HepG2 (cell line): Measurements from ENCODE around the gene THOC6. TPM values are rescaled to one million over a fixed set of nuclear protein-coding genes. Genes with fewer than 3 reads are reported as not detected.

Source experiments
- ATF6 ChIP-seq: sonication (generic); formaldehyde crosslinking; conservative IDR thresholded peaks from 2 replicates; pipeline ENCODE4 v1.4.0; 2020; ENCODE audit warnings: missing genetic modification reagents
- GZF1 ChIP-seq: sonication (generic); formaldehyde crosslinking; IDR thresholded peaks from 2 replicates; pipeline ENCODE4 v1.5.1; 2020; ENCODE audit warnings: mild to moderate bottlenecking, missing genetic modification reagents
- HMG20A ChIP-seq: IDR thresholded peaks from 2 replicates; pipeline ENCODE4 v1.6.1; 2016; ENCODE audit warnings: borderline replicate concordance
- IRX3 ChIP-seq: sonication (generic); formaldehyde crosslinking; IDR thresholded peaks from 2 replicates; pipeline ENCODE4 v1.8.1; 2023; ENCODE audit warnings: mild to moderate bottlenecking, low read depth, missing genetic modification reagents, borderline replicate concordance
- KDM5B ChIP-seq: sonication (generic); formaldehyde crosslinking; IDR thresholded peaks from 2 replicates; pipeline ENCODE4 v1.4.0; 2020; ENCODE audit warnings: missing genetic modification reagents, mild to moderate bottlenecking, borderline replicate concordance
- PAX8 ChIP-seq: sonication (generic); formaldehyde crosslinking; IDR thresholded peaks from 2 replicates; pipeline ENCODE4 v1.8.0; 2022; ENCODE audit warnings: mild to moderate bottlenecking, missing genetic modification reagents, borderline replicate concordance
- REL ChIP-seq: sonication (generic); formaldehyde crosslinking; conservative IDR thresholded peaks from 2 replicates; pipeline ENCODE4 v1.8.0; 2022; ENCODE audit warnings: mild to moderate bottlenecking, missing genetic modification reagents, moderate library complexity
- SAP130 ChIP-seq: IDR thresholded peaks from 2 replicates; pipeline ENCODE4 v1.6.1; 2016; ENCODE audit warnings: low read depth
- SOX5 ChIP-seq: IDR thresholded peaks from 2 replicates; pipeline ENCODE4 v1.6.1; 2016; ENCODE audit warnings: borderline replicate concordance
- SP1 ChIP-seq, 2 experiments: fragments of 450-650 bp in 1 of 2; sonication (generic) in 1 of 2; formaldehyde crosslinking in 1 of 2; IDR thresholded peaks; 2 replicates each; pipeline versions ENCODE4 v1.4.0 to v1.6.1; 2016 to 2020; ENCODE audit warnings: missing genetic modification reagents in 1 of 2
- U2AF1 ChIP-seq: fragments of 200-400 bp; formaldehyde crosslinking; optimal IDR thresholded peaks from 2 replicates; pipeline ENCODE3; 2017; ENCODE audit warnings: mild to moderate bottlenecking, low read depth, low read length
- ZNF383 ChIP-seq: sonication (generic); formaldehyde crosslinking; IDR thresholded peaks from 2 replicates; pipeline ENCODE4 v1.4.0; 2020; ENCODE audit warnings: missing genetic modification reagents, mild to moderate bottlenecking, borderline replicate concordance
- ZNF460 ChIP-seq: sonication (generic); formaldehyde crosslinking; IDR thresholded peaks from 2 replicates; pipeline ENCODE4 v1.5.1; 2020; ENCODE audit warnings: missing genetic modification reagents, mild to moderate bottlenecking, borderline replicate concordance
- ZNF558 ChIP-seq: sonication (generic); formaldehyde crosslinking; IDR thresholded peaks from 2 replicates; pipeline ENCODE4 v1.9.0; 2022; ENCODE audit warnings: mild to moderate bottlenecking, missing genetic modification reagents, borderline replicate concordance
- ZNF569 ChIP-seq: sonication (generic); formaldehyde crosslinking; IDR thresholded peaks from 2 replicates; pipeline ENCODE4 v1.5.0; 2020; ENCODE audit warnings: mild to moderate bottlenecking, missing genetic modification reagents, moderate library complexity, borderline replicate concordance
- ZNF619 ChIP-seq: sonication (generic); formaldehyde crosslinking; IDR thresholded peaks from 2 replicates; pipeline ENCODE4 v1.4.0; 2020; ENCODE audit warnings: mild to moderate bottlenecking, missing genetic modification reagents
- ZNF672 ChIP-seq: sonication (generic); formaldehyde crosslinking; IDR thresholded peaks from 2 replicates; pipeline ENCODE4 v1.8.1; 2022; ENCODE audit warnings: missing genetic modification reagents
- ZNF747 ChIP-seq: sonication (generic); formaldehyde crosslinking; IDR thresholded peaks from 2 replicates; pipeline ENCODE4 v1.8.1; 2023; ENCODE audit warnings: missing genetic modification reagents, mild to moderate bottlenecking, borderline replicate concordance
- polyA plus RNA-seq, 8 experiments: library from polyadenylated mRNA; depleted of rRNA in 3 of 8; stranded (reverse) in 7 of 8; unstranded in 1 of 8; fragments of >200 nt; fragmentation: Illumina TruSeq in 4 of 8; extraction: Trizol in 4 of 8; gene quantifications; 2 replicates each; pipeline versions ENCODE4 v1.2.1 to v1.2.3, GENCODE V29; 2011 to 2016; ENCODE audit warnings: low read depth in 4 of 8, missing spikeins in 1 of 8, mixed read lengths in 1 of 8; ENCODE audit not compliant: insufficient read depth in 1 of 8
- total RNA-seq, 5 experiments: library from RNA; depleted of rRNA; stranded (reverse); fragments of >200 nt; fragmentation: Illumina TruSeq; extraction: Trizol; gene quantifications; 2 replicates each; pipeline ENCODE4 v1.2.3, GENCODE V29; 2016; ENCODE audit warnings: low read depth in 1 of 5
- TF ChIP-seq, protein P1 (sequence below): sonication (generic); formaldehyde crosslinking; IDR thresholded peaks from 2 replicates; pipeline ENCODE4 v1.8.0; 2022; ENCODE audit warnings: mild to moderate bottlenecking, missing genetic modification reagents, borderline replicate concordance
- TF ChIP-seq, protein P2 (sequence below): sonication (generic); formaldehyde crosslinking; IDR thresholded peaks from 2 replicates; pipeline ENCODE4 v1.8.1; 2023; ENCODE audit warnings: mild to moderate bottlenecking, missing genetic modification reagents

The THOC6 gene
- total and polyA plus RNA-seq, 2 of the 13 experiments (the other 11 are each of a cell fraction or from before 2014, with no cell fraction given): 32.1 to 37.0 TPM

DNA sequence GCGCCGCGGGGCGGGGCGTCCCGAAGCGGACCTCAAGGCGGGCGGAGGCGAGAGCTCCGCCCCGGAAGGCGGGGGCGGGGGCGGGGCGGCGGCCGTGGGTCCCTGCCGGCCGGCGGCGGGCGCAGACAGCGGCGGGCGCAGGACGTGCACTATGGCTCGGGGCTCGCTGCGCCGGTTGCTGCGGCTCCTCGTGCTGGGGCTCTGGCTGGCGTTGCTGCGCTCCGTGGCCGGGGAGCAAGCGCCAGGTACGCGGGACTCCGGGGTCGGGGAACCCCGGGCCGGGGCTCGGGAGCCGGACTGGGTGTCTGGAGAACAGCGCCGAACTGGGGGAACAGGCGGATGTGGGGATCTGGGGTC lies 3.6 kb upstream of the THOC6 start, which contains the start of gene TNFRSF12A (continued):
- TF ChIP-seq, protein P1, sequence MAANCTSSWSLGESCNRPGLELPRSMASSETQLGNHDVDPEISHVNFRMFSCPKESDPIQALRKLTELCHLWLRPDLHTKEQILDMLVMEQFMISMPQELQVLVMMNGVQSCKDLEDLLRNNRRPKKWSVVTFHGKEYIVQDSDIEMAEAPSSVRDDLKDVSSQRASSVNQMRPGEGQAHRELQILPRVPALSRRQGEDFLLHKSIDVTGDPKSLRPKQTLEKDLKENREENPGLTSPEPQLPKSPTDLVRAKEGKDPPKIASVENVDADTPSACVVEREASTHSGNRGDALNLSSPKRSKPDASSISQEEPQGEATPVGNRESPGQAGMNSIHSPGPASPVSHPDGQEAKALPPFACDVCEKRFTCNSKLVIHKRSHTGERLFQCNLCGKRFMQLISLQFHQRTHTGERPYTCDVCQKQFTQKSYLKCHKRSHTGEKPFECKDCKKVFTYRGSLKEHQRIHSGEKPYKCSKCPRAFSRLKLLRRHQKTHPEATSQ (CRISPR knock-in tag): no peak
- no peak for TF ChIP-seq HMG20A
- TF ChIP-seq ZNF672 (CRISPR knock-in tag): no peak
- peak; percentile 66; the same call in 1 of the 2 replicates for TF ChIP-seq ZNF558 (CRISPR knock-in tag)
- TF ChIP-seq U2AF1: no peak
- TF ChIP-seq IRX3 (CRISPR knock-in tag): no peak
- TF ChIP-seq, protein P2, sequence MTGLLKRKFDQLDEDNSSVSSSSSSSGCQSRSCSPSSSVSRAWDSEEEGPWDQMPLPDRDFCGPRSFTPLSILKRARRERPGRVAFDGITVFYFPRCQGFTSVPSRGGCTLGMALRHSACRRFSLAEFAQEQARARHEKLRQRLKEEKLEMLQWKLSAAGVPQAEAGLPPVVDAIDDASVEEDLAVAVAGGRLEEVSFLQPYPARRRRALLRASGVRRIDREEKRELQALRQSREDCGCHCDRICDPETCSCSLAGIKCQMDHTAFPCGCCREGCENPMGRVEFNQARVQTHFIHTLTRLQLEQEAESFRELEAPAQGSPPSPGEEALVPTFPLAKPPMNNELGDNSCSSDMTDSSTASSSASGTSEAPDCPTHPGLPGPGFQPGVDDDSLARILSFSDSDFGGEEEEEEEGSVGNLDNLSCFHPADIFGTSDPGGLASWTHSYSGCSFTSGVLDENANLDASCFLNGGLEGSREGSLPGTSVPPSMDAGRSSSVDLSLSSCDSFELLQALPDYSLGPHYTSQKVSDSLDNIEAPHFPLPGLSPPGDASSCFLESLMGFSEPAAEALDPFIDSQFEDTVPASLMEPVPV: no peak
- TF ChIP-seq ZNF569 (CRISPR knock-in tag): no peak
- TF ChIP-seq PAX8 (CRISPR knock-in tag): no peak
- TF ChIP-seq ZNF747: no peak
- TF ChIP-seq SP1 (IDR thresholded peaks at IDR 0.05): no peak
- TF ChIP-seq SP1 (CRISPR knock-in tag; IDR thresholded peaks at IDR 0.05): no peak
- TF ChIP-seq SOX5 (CRISPR knock-in tag): no peak
- TF ChIP-seq ZNF383 (CRISPR knock-in tag): no peak; the same call in 1 of the 2 replicates
- TF ChIP-seq GZF1 (CRISPR knock-in tag): no peak
- TF ChIP-seq SAP130 (CRISPR knock-in tag): 0 out of 2 replicates have a peak, but pooled peaks have one; percentile 2
- TF ChIP-seq REL: 0 out of 2 replicates have a peak, but pooled peaks have one; percentile 30
- TF ChIP-seq ATF6 (CRISPR knock-in tag): 0 out of 2 replicates have a peak, but pooled peaks have one; percentile 34
- TF ChIP-seq KDM5B (CRISPR knock-in tag): 0 out of 2 replicates have a peak, but pooled peaks have one; percentile 28
- TF ChIP-seq ZNF619 (CRISPR knock-in tag): peak; percentile 56; the same call in 1 of the 2 replicates
- no peak for TF ChIP-seq ZNF460 (CRISPR knock-in tag)
